Esophagus muscularis mucosa (tissue), 4 donors: ENCODE measurements around the gene RPL7A. TPM values are rescaled to one million over a fixed set of nuclear protein-coding genes. Genes with fewer than 3 reads are reported as not detected.
A peak's percentile ranks its signal among the peaks of the same experiment; 100 is the strongest.

Experiments
- DNase-seq: peaks from one replicate; pipeline ENCODE4 v3.0.0-alpha.2; 2017; ENCODE audit errors: extremely low spot score
- H3K27ac ChIP-seq, 4 donors: fragments of 200-600 bp; sonication (generic); replicated peaks in 1 of 4; 1 replicate in 3 of 4; 2 replicates in 1 of 4; pipeline ENCODE4 v1.5.1; 2016 to 2019; ENCODE audit warnings: mild to moderate bottlenecking in 1 of 4
- H3K27me3 ChIP-seq, 4 donors: fragments of 200-600 bp; sonication (generic); one replicate each; pipeline versions ENCODE4 v1.5.1 to v1.6.0; 2016 to 2019
- H3K36me3 ChIP-seq, 4 donors: fragments of 200-600 bp; sonication (generic); one replicate each; pipeline ENCODE4 v1.5.1; 2016 to 2019
- H3K4me1 ChIP-seq, 4 donors: fragments of 200-600 bp; sonication (generic); one replicate each; pipeline ENCODE4 v1.5.1; 2016 to 2019
- H3K4me3 ChIP-seq, 4 donors: fragments of 200-600 bp; sonication (generic); 1 replicate in 2 of 4; 2 replicates in 2 of 4; pipeline ENCODE4 v1.5.1; 2016 to 2019; ENCODE audit warnings: mild to moderate bottlenecking in 4 of 4, moderate library complexity in 1 of 4
- H3K9me3 ChIP-seq, 4 donors: fragments of 200-600 bp; sonication (generic); 1 replicate in 3 of 4; 2 replicates in 1 of 4; pipeline ENCODE4 v1.5.1; 2016 to 2019
- CTCF ChIP-seq, 3 experiments: fragments of 200-600 bp in 2 of 3; fragments of 450-650 bp in 1 of 3; sonication (generic) in 2 of 3; IDR thresholded peaks; one replicate each; pipeline ENCODE4 v1.5.1; 2017 to 2019; ENCODE audit warnings: antibody characterized with exemption in 3 of 3, mild to moderate bottlenecking in 2 of 3, moderate library complexity in 1 of 3
- EP300 ChIP-seq: sonication (generic); formaldehyde crosslinking; IDR thresholded peaks from one replicate; pipeline ENCODE4 v1.6.1; 2017; ENCODE audit warnings: antibody characterized with exemption
- POLR2A ChIP-seq: fragments of 450-650 bp; IDR thresholded peaks from one replicate; pipeline ENCODE4 v1.6.1; 2017; ENCODE audit warnings: antibody characterized with exemption, moderate library complexity, mild to moderate bottlenecking, low read depth
- POLR2AphosphoS5 ChIP-seq, 2 donors: sonication (generic); formaldehyde crosslinking; IDR thresholded peaks; one replicate each; pipeline ENCODE4 v1.6.1; 2017; ENCODE audit warnings: antibody characterized with exemption in 2 of 2
- WGBS: methylation state at CpG from one replicate; pipeline ENCODE4 v1.1.5; 2018; 5-methylcytosine and 5-hydroxymethylcytosine counted together
- intact Hi-C: fragments of 100-400 bp; cut with DNase I; formaldehyde crosslinking; loops from one replicate; pipeline ENCODE4 v1.15.1; 2023
- total RNA-seq, 4 donors: library from RNA; depleted of rRNA; stranded (reverse); fragments of >200 nt; gene quantifications; one replicate each; pipeline versions ENCODE4 v1.1.0 to v1.2.1, GENCODE V29; 2016

Gene RPL7A
- total RNA-seq, 4 donors from 2014 or later, result 1,466 to 2,142 (median 1,771) TPM

DNA sequence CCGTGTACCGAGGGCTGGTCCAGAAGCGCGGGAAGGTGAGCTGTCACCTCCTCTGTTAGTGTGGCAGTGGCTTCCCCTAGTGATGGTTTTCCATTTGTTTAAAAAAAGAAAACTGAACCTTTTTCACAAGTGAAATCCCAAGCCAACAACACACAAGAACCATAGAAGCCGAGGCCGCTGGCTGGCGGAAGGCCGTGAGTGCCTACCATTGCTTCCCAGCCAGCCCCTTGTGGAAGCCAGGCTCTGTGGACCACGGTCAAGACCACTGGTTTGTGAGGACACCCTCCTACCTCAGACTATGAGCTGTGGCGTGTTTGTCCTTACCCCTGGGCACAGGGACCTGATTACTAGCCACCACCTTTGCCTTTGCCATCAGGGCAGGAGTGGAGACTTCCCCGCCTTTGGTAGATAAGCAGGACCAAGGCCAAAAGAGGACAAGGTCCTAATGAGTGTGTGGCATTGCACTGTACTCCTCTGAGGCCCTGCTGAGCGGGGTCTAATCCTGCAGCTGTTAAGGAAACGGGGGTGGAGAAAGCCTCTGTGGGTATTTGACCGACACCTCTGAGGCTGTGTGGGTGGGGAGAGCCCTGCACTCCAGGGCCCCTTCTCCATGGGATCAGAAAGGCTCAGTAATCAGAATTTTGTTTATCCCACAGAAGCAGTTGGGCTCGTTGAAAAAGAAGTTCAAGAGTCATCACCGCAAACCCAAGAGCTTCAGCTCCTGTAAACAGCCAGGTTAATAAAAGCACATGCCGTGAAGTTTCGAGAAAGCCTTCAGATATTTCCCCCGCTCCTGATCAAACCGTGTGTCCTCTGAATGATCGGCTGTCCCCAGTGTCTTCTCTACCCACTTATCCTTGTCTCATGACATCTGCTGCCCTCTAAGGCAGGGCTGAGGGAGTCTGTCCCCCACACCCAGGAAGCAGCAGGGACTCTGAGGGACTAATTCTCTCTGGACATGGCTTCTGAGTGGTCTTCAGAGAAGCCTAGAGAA is 12.7 kb downstream of the RPL7A start:
- DNase-seq, result no peak
- TF ChIP-seq CTCF (IDR thresholded peaks at IDR 0.05) (no peak), POLR2AphosphoS5 (IDR thresholded peaks at IDR 0.05) (peak in 1 of 2 donors; percentile 8)
- Histone ChIP-seq H3K27ac (no peak overlapping the region), H3K27me3 (no peaks in the 10 kb centered on the region), H3K4me3 (no peak overlapping the region), H3K36me3 (peaks cover 47 to 71% (median 64%) of the 10 kb centered on the region in 4 donors), H3K4me1 (peaks cover 14 to 24% (median 20%) of the 10 kb centered on the region in 4 donors), H3K9me3 (no peaks in the 10 kb centered on the region)
- intact Hi-C loops, result no loop called here
- WGBS, result 80% methylated on average over 20 of the region's 21 CpGs

- Histone ChIP-seq H3K4me3 (no peak overlapping the region), H3K9me3 (no peaks in the 10 kb centered on the region), H3K36me3 (peaks cover 56 to 80% (median 73%) of the 10 kb centered on the region in 4 donors), H3K27me3 (no peaks in the 10 kb centered on the region), H3K27ac (no peak overlapping the region), H3K4me1 (peaks cover 13 to 20% (median 17%) of the 10 kb centered on the region in 4 donors)
- WGBS, result 82% methylated on average over 12 of the region's 13 CpGs
- intact Hi-C loops, result no loop called here
- TF ChIP-seq EP300 (no peak), POLR2A (no peak)
- no peak for DNase-seq
Measured at GRCh38 chr9:133361507-133362092, 13.6 kb downstream of the RPL7A start.

- intact Hi-C loops, result no loop called here
- no peak overlapping the region for H3K4me3 ChIP-seq
- H3K36me3 ChIP-seq, result peaks cover 62 to 89% (median 80%) of the 10 kb centered on the region in 4 donors
- WGBS, result 83% methylated on average over 15 of the region's 15 CpGs
- no peak for DNase-seq
- no peak for TF ChIP-seq EP300
- TF ChIP-seq POLR2AphosphoS5 (IDR thresholded peaks at IDR 0.05), result no peak
- H3K9me3 ChIP-seq, result no peaks in the 10 kb centered on the region
- H3K27me3 ChIP-seq, result no peaks in the 10 kb centered on the region
- peaks cover 5 to 18% (median 11%) of the 10 kb centered on the region in 4 donors for H3K4me1 ChIP-seq
- no peak overlapping the region for H3K27ac ChIP-seq
Measured at GRCh38 chr9:133362359-133363044, 14.5 kb downstream of the RPL7A start.

DNA sequence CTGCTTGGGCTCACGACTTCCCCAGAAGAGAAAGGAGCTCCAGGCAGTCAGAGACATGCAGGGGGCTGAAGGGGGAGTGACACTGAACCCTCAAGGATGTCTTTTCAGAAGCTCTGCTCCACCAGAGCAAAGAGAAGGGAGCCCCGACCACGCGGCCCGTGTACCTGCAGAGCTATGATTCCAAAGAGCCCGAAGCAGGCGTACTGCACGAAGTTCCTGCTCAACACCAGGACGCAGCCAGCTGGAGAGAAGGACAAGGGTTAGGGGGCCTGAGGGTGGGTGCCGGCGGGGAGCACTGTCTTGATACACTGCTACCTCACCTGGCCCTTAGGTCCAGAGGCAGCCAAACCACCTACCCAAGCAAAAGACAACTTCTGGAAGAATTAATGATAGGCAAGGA is 18.4 kb downstream of the RPL7A start:
- no peak for DNase-seq
- peaks cover 31 to 50% (median 40%) of the 10 kb centered on the region in 4 donors for H3K4me1 ChIP-seq
- H3K27ac ChIP-seq, result no peak overlapping the region
- no peaks in the 10 kb centered on the region for H3K27me3 ChIP-seq
- peaks cover 50 to 78% (median 70%) of the 10 kb centered on the region in 4 donors for H3K36me3 ChIP-seq
- no peak overlapping the region for H3K4me3 ChIP-seq
- intact Hi-C loops, result no loop called here
- 90% methylated on average over 11 of the region's 11 CpGs for WGBS
- no peaks in the 10 kb centered on the region for H3K9me3 ChIP-seq
- TF ChIP-seq POLR2AphosphoS5 (IDR thresholded peaks at IDR 0.05) (no peak), POLR2A (no peak)

DNA sequence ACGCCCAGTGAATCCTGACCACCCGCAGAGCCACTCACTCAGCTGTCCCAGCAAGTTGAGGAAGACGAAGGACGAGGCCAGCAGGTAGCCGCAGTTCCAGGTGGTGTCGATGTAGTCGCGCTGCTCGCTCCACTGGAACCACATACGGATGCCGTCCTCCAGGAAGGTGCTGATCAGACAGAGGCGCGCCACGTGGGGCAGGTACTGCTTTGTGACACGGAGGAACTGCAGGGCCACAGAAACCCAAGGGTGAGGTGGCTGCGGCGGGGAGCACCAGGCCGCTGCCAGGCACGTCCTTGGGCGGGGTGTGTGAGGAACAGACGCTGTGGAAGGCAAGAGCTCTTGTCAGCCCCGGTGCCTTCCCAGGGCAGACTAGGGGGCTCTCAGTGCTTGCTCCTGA is 19.2 kb downstream of the RPL7A start:
- intact Hi-C loops, result no loop called here
- DNase-seq, result no peak
- H3K4me1 ChIP-seq, result peaks cover 39 to 58% (median 48%) of the 10 kb centered on the region in 4 donors
- H3K27me3 ChIP-seq, result no peaks in the 10 kb centered on the region
- WGBS, result 85% methylated on average over 9 of the region's 22 CpGs
- no peak overlapping the region for H3K27ac ChIP-seq
- H3K4me3 ChIP-seq, result no peak overlapping the region
- H3K9me3 ChIP-seq, result no peaks in the 10 kb centered on the region
- H3K36me3 ChIP-seq, result peaks cover 44 to 70% (median 63%) of the 10 kb centered on the region in 4 donors
- no peak for TF ChIP-seq CTCF (IDR thresholded peaks at IDR 0.05)
- TF ChIP-seq EP300, result no peak
- no peak for TF ChIP-seq POLR2A
- TF ChIP-seq POLR2AphosphoS5 (IDR thresholded peaks at IDR 0.05), result no peak
